Endothelial cell of umbilical vein (primary cell): ENCODE measurements around the gene MTCH2. TPM values are rescaled to one million over a fixed set of nuclear protein-coding genes. Genes with fewer than 3 reads are reported as not detected.

ENCODE experiments used
- BruUV-seq: library from RNA; stranded (reverse); fragments of 400-500 nt; replicated peaks from 2 replicates; lab custom pipeline; 2021; lab: Mats Ljungman, UMichigan
- CTCF ChIA-PET: fragments of 300-600, 350-600 bp; sonication (Branson Sonifier 250); formaldehyde crosslinking; loops from one replicate; lab custom pipeline; 2021; ENCODE audit warnings: antibody characterized with exemption, inconsistent platforms; lab: Charles Lee
- POLR2A ChIA-PET: fragments of 300-600, 350-600 bp; sonication (Branson Sonifier 250); formaldehyde crosslinking; loops from one replicate; lab custom pipeline; 2021; ENCODE audit warnings: antibody characterized with exemption, inconsistent platforms; lab: Charles Lee
- DNase-seq: peaks from one replicate; pipeline ENCODE4 v3.0.0-alpha.2; 2011; ENCODE audit warnings: low read depth, low spot score
- FAIRE-seq: peaks from 2 replicates; lab custom pipeline; 2011; peaks lifted over from hg19 to GRCh38; lab: Jason Lieb, UNC
- H2AFZ ChIP-seq: 2 replicates; pipeline ENCODE4 v1.6.0; 2012; ENCODE audit warnings: low read depth, low read length, control low read depth, inconsistent platforms
- H3K27ac ChIP-seq: 2 replicates; pipeline ENCODE4 v1.5.1; 2011; ENCODE audit warnings: low read depth, mild to moderate bottlenecking, control low read depth, low read length, moderate library complexity; ENCODE audit not compliant: insufficient read depth
- H3K27me3 ChIP-seq, 2 experiments: 2 replicates each; pipeline versions ENCODE4 v1.6.0 to v1.6.1; 2011; ENCODE audit warnings: low read length in 2 of 2, mixed read lengths in 1 of 2; ENCODE audit not compliant: control insufficient read depth in 2 of 2, insufficient read depth in 2 of 2
- H3K36me3 ChIP-seq, 2 experiments: 2 replicates in 1 of 2; 3 replicates in 1 of 2; pipeline ENCODE4 v1.5.1; 2011; ENCODE audit warnings: low read length in 2 of 2, mild to moderate bottlenecking in 1 of 2, moderate library complexity in 1 of 2; ENCODE audit not compliant: control insufficient read depth in 2 of 2, insufficient read depth in 2 of 2; ENCODE audit errors: extremely low read depth in 1 of 2
- H3K4me1 ChIP-seq: 3 replicates; pipeline ENCODE4 v1.5.1; 2011; ENCODE audit warnings: mild to moderate bottlenecking, low read length; ENCODE audit not compliant: control insufficient read depth, insufficient read depth; ENCODE audit errors: extremely low read depth
- H3K4me2 ChIP-seq: 2 replicates; pipeline ENCODE4 v1.6.1; 2011; ENCODE audit warnings: low read length, control low read depth, mixed read lengths; ENCODE audit not compliant: insufficient read depth
- H3K4me3 ChIP-seq, 3 experiments: fragments of 200-600 bp in 1 of 3; sonication (generic), shearing (Covaris generic) in 1 of 3; replicated peaks in 1 of 3; 2 replicates each; pipeline ENCODE4 v1.5.1; 2011 to 2016; ENCODE audit warnings: control low read depth in 3 of 3, low read length in 3 of 3, mild to moderate bottlenecking in 2 of 3, inconsistent platforms in 1 of 3, low read depth in 1 of 3, moderate library complexity in 1 of 3; ENCODE audit not compliant: insufficient read depth in 1 of 3
- H3K79me2 ChIP-seq: 2 replicates; pipeline ENCODE4 v1.6.0; 2012; ENCODE audit warnings: low read length, inconsistent platforms; ENCODE audit not compliant: control insufficient read depth, insufficient read depth
- H3K9ac ChIP-seq: replicated peaks from 2 replicates; pipeline ENCODE3; 2011; ENCODE audit warnings: low read length, control low read depth; ENCODE audit not compliant: insufficient read depth; ENCODE audit errors: extremely low read depth
- H3K9me1 ChIP-seq: replicated peaks from 3 replicates; pipeline ENCODE4 v1.6.0; 2011; ENCODE audit warnings: mild to moderate bottlenecking, low read length; ENCODE audit not compliant: control insufficient read depth, insufficient read depth; ENCODE audit errors: extremely low read depth
- H3K9me3 ChIP-seq: replicated peaks from 2 replicates; pipeline ENCODE4 v1.5.1; 2012; ENCODE audit warnings: low read length, inconsistent platforms; ENCODE audit not compliant: control insufficient read depth, insufficient read depth
- H4K20me1 ChIP-seq: replicated peaks from 2 replicates; pipeline ENCODE3; 2011; ENCODE audit warnings: mild to moderate bottlenecking, low read length; ENCODE audit not compliant: control insufficient read depth, insufficient read depth; ENCODE audit errors: extremely low read depth
- CTCF ChIP-seq, 2 donors: IDR thresholded peaks; 1 replicate in 1 of 2; 2 replicates in 1 of 2; pipeline ENCODE4 v1.5.1; 2011; ENCODE audit warnings: low read length in 2 of 2, mild to moderate bottlenecking in 2 of 2, moderate library complexity in 2 of 2, control low read depth in 1 of 2, inconsistent platforms in 1 of 2, low read depth in 1 of 2; ENCODE audit not compliant: insufficient read depth in 1 of 2; ENCODE audit errors: extremely low read depth in 1 of 2
- MYC ChIP-seq: IDR thresholded peaks from one replicate; pipeline ENCODE4 v1.6.1; 2011; ENCODE audit warnings: mild to moderate bottlenecking, low read depth, low read length
- POLR2AphosphoS5 ChIP-seq: IDR thresholded peaks from 2 replicates; pipeline ENCODE4 v1.6.1; 2012; ENCODE audit warnings: low read depth, mild to moderate bottlenecking, control low read depth, low read length, moderate library complexity; ENCODE audit not compliant: insufficient read depth
- dilution Hi-C: fragments of 300-500 bp; cut with MboI; formaldehyde crosslinking; loops from one replicate; pipeline ENCODE4 v1.15.0; 2019; ENCODE audit warnings: low sequenced_read_pairs; ENCODE audit not compliant: extremely low pct_ligation_motif_present
- intact Hi-C: fragments of 100-400 bp; cut with micrococcal nuclease; formaldehyde crosslinking; loops from one replicate; pipeline ENCODE4 v1.10.0; 2022
- polyA plus RNA-seq, 4 experiments: library from polyadenylated mRNA; depleted of rRNA in 3 of 4; stranded (reverse) in 3 of 4; unstranded in 1 of 4; fragments of >200 nt; gene quantifications; 2 replicates each; pipeline versions ENCODE4 v1.2.1 to v1.2.3, GENCODE V29; 2011 to 2012; ENCODE audit warnings: missing spikeins in 1 of 4
- total RNA-seq: library from RNA; stranded (reverse); gene quantifications from 2 replicates; pipeline ENCODE4 v1.2.3, GENCODE V29; 2021

MTCH2 gene
- total and polyA plus RNA-seq, 2 donors (not counting 3 experiments of a cell fraction or from before 2014, with no cell fraction given), result 138 to 144 TPM

GRCh38 chr11:47583844-47584243, 58.5 kb downstream of the MTCH2 start:
- Histone ChIP-seq H3K9ac (no peak overlapping the region), H3K27ac (no peak overlapping the region), H3K27me3 (no peaks in the 10 kb centered on the region), H3K36me3 (peaks cover 13 to 20% of the 10 kb centered on the region in 2 experiments), H3K4me1 (peaks cover 11% of the 10 kb centered on the region), H3K79me2 (peaks cover 19% of the 10 kb centered on the region), H3K4me3 (no peak overlapping the region), H2AFZ (no peak overlapping the region), H3K9me1 (no peaks in the 10 kb centered on the region), H4K20me1 (no peaks in the 10 kb centered on the region), H3K9me3 (no peaks in the 10 kb centered on the region), H3K4me2 (no peak overlapping the region)
- DNase-seq, result no peak
- ChIA-PET POLR2A (no interaction called here), CTCF (no interaction called here)
- TF ChIP-seq MYC, result no peak
- no peak for TF ChIP-seq CTCF (IDR thresholded peaks at IDR 0.05; ENCODE audit: extremely low read depth in 1 of 2, insufficient read depth in 1 of 2, low read depth in 1 of 2, low read length in 2 of 2)
- no peak for TF ChIP-seq POLR2AphosphoS5
- intact Hi-C loops (no loop called here), dilution Hi-C loops (no loop called here)
- no TSS peak for BruUV-seq
- FAIRE-seq, result no peak
